ENCODE results near the gene ABCC1.

The ABCC1 gene

DNA sequence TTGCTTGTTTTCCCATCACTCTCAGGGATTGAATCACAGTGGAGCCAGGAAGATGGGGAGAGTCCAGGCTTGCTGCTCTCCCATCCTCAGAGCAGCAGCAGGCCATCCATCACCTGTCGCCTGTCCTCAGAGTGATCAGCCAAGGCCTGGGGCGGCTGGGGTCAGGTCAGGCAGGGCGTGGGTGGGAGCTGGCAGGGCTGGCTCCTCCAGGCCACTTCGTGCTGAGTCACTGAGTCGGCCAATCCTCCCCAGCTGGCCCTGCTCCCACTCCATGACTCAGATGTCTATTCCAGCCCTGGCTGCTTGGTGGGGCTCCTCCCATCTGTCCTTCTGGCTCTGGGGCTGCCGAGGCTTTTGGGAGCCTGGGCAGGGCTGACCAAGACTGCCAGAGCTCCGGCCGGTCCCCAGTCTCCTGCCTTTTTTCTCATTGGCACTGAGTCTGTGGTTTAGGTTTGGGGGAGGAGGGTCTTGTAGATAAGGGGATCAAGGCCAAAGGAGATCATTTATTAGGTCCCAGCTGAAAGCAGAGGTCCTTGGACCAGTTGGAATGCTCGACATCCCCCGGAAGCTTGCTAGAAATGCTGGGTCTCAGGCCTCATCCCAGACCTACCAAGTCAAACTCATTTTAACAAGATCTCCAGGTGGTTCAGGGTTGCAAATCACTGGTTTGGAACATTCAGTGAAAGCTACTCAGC, 72.7 kb downstream of the ABCC1 start:
- DNase-seq, result no peak

DNA sequence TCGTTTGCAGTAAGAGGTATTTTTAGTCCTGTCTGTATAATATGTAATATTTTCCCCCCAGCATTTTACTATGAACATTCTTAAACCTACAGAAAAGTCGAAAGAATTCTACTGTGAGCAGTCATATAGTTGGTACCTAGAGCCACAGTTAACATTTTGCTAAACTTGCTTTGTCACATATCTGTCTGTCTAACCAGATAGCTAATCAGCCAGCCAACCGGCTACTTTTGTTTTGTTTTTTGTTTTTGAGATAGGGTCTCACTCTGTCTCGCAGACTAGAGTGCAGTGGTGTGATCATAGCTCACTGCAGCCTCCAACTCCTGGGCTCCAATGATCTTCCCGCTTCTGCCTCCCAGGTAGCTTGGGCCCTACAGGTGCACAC, 73.3 kb downstream of the ABCC1 start:
- DNase-seq, result no peak

DNA sequence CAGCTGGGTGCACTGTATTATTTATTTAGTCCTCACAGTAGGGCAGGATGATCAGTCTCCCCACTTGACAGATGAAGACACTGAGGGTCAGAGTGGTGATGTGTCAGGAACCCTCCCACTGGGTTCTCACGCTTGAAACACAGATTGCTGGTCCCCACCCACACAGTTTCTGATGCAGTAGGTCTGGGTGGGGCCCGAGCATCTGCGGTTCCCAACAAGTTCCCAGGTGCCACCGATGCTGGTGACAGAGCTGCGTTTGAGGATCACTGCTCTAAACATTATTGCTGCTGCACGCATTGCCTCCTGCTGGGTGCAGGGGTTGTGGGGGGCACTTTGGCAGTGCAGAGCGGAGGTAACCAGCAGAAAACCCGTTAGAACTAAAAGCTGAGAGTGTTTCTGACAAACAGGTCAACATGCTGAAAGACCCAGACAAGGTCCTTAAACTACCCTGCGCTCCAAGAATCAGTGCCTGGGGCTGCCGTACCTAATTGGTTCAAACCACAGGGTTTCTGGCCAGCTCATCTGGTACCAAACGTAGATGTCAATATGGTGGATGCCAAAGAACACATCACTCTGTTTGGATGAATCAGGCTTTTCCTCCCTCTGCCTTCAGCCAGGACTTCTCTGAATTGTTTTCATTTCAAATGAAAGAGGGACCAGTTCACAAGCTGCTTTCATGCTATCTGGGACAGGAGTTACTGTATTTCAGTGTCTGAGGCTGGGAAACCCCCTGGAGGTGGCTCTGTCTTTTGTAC, 76.0 kb downstream of the ABCC1 start:
- no peak for DNase-seq

DNA sequence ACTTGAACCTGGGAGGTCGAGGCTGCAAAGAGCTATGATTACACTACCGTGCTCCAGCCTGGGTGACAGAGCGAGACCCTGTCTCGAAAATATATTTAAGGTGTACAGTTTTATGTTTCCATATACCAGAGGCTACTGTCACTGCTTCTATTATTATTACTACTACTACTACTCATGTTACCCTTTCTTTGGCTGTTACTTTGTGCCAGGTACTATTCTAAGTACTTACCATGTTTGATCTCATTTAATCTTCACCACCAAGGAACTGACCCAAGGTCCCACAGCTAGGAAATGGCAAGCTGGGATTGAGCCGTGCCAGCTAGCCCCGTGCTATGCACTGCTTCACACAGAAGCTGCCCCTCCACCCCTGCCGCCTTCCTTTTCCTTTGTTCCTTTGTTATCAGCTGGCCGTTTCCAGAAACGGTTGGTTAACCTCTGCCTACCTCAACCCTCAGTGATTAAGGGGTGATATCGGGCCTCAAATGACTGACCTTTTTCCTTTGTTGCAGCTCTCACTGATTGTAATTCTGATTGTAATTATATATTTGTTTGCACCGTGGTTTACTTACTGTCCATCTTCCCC, 78.4 kb downstream of the ABCC1 start:
- DNase-seq, result no peak

DNA sequence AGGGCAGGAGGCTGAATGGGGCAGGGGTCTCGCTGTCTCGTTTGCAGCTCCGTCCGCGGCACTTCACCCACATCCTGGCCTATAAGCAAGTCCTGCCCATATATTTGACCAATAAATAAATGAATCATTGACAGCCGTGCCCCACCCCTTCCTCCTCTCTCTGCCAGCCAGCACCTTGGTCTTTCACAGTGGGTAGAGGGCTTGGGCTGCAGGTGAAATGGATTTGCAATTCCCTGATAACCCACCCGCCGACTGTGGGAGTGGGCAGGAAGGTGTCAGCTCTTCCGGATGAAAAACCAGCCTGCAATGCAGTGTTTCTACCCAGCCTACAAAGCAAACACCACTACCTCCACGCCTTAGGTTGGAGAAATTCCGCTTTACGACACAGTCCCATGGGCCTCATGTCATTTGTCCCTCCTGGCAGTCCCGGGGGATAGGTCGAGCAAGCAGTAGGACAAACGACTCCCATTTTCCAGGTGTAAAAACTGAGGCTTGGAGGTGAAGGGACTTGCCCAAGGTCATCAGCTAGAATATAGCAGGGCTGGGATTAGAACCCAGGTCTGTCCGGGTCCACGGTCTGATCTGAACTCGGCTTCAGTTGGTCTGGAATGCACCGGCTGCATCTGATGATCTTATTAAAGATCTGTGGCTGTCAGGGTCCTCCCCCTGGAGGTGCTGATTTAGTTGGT, 79.0 kb downstream of the ABCC1 start:
- no peak for DNase-seq

DNA sequence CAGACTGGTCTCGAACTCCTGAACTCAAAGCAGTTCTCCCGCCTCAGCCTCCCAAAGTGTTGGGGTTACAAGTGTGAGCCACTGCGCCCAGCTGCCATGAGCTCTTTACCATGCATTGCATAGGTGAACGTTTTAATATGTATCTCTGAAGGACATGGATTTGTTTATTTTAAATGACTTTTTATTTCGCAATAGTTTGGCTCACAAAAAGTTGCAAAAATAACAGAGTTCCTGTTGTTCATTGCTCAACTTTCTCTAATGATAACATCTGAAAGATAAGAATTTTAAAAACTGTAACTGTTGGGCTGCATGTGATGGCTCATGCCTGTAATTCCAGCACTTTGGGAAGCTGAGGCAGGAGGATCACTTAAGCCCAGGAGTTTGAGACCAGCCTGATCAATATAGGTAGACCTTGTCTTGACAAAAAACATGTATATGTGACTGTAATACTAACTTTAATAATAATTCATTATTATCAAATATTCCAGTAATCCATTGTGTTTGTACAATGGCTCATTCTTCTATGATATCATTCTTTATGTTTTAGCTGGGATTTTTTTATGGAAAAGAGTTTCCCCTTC, 80.1 kb downstream of the ABCC1 start:
- no peak for DNase-seq

DNA sequence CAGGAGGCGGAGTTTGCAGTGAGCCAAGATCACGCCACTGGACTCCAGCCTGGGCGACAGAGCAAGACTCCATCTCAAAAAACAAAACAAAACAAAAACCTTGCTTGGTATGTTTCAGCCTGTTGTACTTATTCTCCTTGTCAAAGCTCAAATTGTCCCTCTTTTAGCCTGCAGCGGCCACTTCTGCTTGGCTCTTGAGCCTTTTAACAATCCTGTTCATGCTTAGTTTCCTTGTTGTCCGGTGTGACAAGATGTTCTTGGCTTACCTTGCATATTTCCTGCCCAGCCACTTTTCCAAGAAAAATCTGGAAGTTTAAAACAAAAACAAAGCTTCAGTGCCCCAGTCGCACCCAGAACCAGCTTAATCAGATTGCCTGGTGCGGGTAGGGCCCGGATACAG, 81.0 kb downstream of the ABCC1 start:
- DNase-seq, result no peak

DNA sequence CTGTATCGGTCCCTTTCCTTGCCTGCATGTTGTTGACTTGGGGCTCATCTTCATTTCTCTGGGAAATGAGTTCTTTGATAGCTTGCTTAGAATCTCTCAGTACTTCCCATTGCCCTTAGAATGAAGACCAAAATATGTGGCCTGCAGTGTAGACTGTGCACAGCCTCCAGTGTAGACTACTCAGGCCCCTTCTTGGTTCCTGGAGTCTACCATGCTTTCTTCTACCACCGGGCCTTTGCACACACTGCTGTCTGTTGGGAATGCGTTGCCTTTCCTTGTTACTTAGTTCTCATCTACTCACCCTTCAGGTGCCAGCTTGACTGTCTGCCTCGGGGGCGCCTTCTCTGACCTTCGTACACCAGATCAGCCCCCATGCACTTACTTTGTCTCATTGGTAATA, 82.0 kb downstream of the ABCC1 start:
- no peak for DNase-seq

DNA sequence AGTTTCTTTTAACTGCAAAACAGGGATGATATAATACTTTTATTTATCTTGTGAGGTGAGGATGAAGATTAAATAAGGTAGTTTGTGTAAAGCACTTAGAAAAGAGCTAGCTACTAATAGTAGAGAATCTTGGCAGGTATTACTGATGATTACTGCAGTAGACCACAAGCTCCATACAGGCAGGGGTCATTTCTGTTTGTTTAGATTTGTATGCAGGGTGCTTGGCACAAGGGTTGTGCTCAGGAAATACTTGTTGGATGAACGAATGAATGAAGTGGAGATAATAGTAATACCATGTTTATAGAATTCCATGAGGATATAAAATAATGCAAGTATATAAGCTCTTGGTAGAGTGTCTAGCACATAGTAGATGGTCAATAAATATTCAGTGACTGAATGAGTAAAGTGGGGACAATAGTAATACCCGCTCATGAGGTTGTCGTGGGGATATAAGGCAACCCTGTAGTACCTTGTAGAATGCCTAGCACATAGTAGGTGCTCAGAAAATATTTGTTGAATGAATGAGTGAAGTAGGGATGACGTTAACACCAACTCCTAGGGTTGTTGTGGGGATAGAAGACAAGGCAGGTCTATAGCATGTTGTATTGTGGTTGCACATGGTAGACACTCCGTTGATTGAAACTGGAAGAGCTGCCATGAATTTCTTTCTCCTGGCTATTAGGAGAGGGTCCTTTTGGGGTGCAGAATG, 83.0 kb downstream of the ABCC1 start:
- no peak for DNase-seq

DNA sequence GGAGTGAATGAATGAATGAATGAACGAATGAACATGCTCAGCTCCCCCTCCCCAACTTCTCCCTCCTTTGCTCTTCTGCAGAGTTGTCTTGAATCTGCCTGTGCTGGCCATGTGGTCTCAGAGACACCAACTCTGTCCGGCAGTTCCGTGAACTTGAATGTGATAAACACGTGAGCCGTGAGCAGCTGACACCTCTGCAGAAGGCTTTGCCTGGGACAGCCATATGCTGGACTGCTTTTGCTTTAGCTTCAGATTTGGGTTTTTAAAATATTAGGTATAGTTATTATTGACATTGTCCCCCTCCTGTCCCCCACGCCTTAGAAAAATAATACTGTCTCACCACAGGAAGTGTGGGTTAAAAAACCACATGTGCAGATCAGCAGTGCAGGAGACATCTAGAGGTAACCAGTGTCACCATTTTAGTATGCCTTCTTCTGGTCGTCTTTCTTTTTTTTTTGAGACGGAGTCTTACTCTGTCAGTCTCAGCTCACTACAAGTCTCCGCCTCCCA, 83.8 kb downstream of the ABCC1 start:
- DNase-seq, result no peak

DNA sequence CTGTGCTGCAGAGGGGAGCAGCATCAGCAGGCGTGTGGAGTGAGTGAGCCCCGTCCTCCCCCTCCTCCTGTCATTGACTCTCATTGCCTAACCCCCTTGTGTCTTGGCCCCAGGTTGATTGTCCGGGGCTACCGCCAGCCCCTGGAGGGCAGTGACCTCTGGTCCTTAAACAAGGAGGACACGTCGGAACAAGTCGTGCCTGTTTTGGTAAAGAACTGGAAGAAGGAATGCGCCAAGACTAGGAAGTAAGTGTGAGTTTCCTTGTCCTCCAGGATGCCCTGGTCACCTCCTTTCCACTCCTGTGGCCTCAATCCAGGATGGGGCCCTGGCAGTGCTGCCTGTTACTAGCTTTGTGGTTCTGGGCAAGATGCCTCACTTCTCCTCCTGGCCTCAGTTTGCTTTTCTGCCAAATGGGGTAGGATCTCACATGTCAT, 87.0 kb downstream of the ABCC1 start:
- DNase-seq, result no peak

DNA sequence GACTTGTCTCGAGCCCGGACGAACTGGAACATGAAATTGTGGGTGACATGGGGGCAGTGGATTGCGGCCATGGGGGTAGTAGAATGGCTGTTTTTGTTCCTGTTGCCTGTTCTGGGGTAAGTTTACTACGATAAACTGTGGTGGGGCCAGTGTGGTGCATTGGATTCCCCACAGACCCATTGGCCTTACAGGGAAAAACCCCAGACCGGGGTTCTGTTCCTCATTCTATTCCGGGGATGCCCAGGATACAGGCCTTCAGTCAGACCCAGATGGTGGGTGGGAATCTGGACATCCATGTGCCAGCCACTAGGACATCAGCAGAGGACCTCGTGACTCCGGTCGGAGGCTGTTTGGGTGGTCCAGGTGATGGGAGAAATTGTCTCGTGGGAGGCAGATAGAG, 88.1 kb downstream of the ABCC1 start:
- no peak for DNase-seq

DNA sequence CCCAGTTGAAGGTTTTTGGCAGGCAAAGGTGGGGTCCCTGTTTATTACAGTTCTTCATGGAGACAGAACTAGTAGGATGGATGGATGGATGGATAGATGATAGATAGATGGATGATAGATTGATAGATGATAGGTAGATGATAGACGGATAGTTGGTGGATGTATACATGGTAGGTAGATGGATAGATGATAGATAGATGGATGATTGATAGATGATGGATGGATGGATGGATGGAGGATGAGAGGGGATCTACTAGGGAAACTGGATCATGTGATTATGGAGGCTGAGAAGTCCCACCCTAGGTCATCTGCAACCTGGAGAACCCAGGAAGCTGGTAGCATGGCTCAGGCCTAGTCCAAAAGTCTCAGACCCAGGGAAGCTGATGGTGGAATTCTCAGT, 88.6 kb downstream of the ABCC1 start:
- DNase-seq, result no peak

DNA sequence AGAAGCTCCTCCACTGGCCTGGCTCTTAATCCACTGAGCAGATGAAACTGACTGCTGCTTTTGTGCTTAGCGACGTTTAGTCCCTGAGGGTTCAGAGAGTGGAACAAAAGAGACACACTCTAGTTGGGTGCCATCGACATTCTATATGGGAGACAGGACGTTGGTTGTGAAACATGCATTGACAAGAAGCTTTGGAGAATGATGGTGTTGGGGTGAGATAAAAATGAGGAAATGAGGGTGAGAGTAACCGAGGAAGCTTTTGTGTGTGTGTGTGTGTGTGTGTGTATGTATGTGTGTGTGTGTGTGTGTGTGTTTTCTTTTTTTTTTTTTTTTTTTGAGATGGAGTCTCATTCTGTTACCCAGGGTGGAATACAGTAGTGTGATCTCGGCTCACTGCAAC, 89.5 kb downstream of the ABCC1 start:
- no peak for DNase-seq

DNA sequence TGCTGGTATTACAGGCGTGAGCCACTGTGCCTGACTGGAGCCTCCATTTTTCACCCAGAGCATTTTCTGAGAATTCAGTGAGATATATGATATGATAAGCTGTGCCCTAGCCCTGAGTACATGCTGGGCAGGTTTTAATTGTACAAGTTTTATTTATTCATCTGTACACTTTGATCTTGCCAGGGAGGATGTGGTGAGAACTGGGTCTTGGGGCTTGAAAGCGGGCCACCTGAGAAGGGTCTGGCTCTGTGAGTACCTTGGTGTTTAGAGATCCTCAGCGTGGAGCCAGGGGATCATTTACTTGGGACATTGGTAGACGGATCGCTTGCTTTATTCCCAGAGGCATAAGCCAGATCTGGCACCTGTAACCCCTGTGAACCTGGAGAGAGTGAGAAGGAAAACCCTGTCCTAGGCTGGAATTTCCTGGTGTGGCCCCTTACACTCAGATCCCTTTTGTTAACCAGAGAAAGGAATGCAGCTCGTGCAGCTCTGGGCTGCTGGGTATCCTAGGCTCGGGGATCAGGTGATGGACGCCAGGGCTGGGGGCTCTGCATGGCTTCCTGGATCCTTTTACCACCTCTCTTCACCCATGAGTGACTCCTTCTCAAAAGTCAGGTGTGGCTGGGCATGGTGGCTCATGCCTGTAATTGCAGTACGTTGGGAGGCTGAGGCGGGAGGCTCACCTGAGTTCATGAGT, 91.9 kb downstream of the ABCC1 start:
- DNase-seq, result no peak

DNA sequence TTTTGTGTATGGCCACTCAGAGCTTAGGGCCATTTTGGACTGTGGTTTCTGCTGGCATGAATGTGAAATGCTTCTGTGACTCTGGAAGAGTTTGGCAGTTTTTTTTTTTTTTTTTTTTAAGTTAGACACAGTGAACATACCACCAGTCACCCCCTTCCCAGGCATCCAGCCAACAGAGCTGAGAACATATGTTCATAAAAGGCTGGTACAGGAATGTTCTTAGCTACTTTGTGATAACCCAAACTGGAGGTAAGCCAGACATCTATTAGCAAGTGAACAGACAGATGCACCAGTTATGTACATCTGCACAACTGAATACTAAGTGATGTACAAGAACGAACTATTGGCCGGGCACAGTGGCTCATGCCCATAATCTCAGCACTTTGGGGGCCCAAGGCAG, 92.7 kb downstream of the ABCC1 start:
- DNase-seq, result no peak

DNA sequence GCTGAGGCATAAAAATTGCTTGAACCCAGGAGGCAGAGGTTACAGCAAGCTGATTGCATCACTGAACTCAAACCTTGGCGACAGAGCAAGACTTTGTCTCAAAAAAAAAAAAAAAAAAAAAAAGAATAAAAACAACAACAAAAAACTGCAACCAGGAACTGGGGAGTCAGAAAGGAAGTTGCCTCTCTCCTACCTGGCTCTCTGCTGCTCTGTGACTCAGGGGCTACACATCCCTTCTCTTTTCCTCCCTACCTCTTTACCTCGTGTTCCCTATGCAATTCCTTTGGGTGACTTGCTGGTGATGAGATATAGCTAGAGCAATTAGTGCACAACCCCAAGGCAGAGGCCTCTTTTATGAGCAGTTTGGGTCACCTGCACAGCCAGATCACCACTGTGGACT, 95.9 kb downstream of the ABCC1 start:
- no peak for DNase-seq

DNA sequence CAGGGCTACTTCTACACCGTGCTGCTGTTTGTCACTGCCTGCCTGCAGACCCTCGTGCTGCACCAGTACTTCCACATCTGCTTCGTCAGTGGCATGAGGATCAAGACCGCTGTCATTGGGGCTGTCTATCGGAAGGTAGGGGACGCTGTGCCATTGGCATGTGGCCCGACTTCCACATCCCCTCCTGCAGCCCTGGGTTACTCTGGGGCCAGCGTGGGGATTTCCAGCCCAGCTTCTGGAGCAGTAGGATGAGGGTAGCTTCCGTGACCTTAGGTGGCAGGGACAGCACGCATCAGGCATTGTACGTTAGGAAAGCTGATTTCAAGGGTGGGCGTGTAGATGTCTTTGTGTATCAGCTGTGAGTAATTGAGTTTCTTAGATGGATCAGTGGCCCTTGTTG, 96.5 kb downstream of the ABCC1 start:
- no peak for DNase-seq

DNA sequence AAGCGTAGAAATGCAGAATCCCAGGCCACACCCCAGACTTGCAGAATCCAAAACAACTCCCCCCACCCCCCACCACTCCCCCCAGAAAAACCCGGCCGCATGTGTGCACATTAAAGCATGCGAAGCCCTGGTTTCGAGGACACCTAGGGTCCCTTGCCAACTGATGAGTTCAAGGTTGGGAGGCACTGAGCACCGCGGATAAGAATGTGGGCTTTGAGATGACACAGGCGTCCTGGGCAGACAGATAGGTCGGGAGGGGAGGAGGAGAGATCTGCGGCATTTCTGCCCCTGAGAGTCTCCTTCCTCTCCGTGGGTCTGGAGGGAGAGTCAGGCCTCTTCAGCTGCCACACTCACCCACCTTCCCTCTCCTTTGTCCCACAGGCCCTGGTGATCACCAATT, 98.3 kb downstream of the ABCC1 start:
- no peak for DNase-seq

DNA sequence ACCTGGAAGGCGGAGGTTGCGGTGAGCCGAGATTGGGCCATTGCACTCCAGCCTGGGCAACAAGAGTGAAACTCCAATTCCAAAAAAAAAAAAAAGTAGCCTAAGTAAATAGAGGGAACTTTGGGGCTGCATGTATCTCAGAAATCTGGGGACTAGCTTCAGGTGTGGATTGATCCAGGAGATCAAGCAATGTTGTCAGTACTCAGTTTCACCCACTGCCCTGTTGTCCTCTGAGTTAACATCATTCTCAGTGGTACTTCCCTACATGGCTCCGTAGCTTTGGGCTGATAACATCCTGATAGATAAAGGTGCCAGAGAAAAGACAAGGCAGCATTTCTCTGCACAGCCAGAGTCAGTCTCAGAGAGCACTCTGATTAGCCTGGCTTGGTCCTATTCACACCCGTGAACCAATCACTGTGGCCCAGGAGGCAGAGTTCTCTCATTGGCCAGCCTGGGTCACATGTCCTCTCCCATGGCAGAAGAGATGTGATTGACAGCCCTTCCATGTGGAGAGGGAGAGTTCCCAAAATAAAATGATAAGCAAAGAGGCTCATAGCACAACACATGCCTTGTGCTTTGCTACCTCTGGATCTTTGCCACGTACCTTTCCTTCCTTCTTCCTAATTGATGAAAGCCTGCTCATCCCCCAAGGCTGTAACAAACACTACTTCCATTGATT, 99.6 kb downstream of the ABCC1 start:
- no peak for DNase-seq

DNA sequence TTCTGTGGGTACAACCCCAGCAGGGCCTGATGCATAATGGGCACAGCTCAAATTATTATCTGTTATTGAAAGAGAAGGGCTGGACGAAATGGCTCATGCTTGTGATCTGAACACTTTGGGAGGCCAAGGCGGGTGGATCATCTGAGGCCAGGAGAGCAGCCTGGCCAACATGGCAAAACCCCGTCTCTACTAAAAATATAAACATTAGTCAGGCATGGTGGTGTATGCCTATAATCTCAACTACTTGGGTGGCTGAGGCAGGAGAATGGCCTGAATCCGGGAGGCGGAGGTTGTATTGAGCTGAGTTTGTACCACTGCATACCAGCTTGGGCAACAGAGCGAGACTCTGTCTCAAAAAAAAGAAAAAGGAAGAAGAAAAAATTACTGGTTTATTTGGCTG, 100.7 kb downstream of the ABCC1 start:
- DNase-seq, result no peak

Measured in NCI-H526 treated with DMSO at 0.1 percent for 48 hours (cell line).